Transverse colon (tissue), 4 donors: ENCODE data around the gene KCTD19.

ENCODE experiments used
- EP300 ChIP-seq: sonication (generic); formaldehyde crosslinking; IDR thresholded peaks from one replicate; pipeline ENCODE4 v1.6.1; 2017; ENCODE audit warnings: antibody characterized with exemption, low read depth
- POLR2A ChIP-seq: fragments of 450-650 bp; IDR thresholded peaks from one replicate; pipeline ENCODE4 v1.6.1; 2016; ENCODE audit warnings: antibody characterized with exemption, mild to moderate bottlenecking, moderate library complexity
- POLR2AphosphoS5 ChIP-seq, 3 donors: sonication (generic); formaldehyde crosslinking; IDR thresholded peaks; one replicate each; pipeline ENCODE4 v1.6.1; 2016; ENCODE audit warnings: antibody characterized with exemption in 3 of 3
- TF ChIP-seq, protein P1 (sequence below), 5 experiments: fragments of 200-600 bp in 3 of 5; fragments of 450-650 bp in 2 of 5; sonication (generic) in 3 of 5; IDR thresholded peaks; 1 replicate in 2 of 5; 2 replicates in 3 of 5; pipeline ENCODE4 v1.5.1; 2016 to 2017; ENCODE audit warnings: antibody characterized with exemption in 5 of 5, inconsistent platforms in 3 of 5, mild to moderate bottlenecking in 2 of 5, moderate library complexity in 1 of 5

GRCh38 chr16:67350324-67350723 lies 23.8 kb upstream of the KCTD19 start:
- no peak for TF ChIP-seq POLR2AphosphoS5 (IDR thresholded peaks at IDR 0.05)
- TF ChIP-seq, protein P1, sequence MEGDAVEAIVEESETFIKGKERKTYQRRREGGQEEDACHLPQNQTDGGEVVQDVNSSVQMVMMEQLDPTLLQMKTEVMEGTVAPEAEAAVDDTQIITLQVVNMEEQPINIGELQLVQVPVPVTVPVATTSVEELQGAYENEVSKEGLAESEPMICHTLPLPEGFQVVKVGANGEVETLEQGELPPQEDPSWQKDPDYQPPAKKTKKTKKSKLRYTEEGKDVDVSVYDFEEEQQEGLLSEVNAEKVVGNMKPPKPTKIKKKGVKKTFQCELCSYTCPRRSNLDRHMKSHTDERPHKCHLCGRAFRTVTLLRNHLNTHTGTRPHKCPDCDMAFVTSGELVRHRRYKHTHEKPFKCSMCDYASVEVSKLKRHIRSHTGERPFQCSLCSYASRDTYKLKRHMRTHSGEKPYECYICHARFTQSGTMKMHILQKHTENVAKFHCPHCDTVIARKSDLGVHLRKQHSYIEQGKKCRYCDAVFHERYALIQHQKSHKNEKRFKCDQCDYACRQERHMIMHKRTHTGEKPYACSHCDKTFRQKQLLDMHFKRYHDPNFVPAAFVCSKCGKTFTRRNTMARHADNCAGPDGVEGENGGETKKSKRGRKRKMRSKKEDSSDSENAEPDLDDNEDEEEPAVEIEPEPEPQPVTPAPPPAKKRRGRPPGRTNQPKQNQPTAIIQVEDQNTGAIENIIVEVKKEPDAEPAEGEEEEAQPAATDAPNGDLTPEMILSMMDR (IDR thresholded peaks at IDR 0.05) = no peak
- TF ChIP-seq POLR2A = no peak
- no peak for TF ChIP-seq EP300
